Endothelial cell of umbilical vein (primary cell): Measurements from ENCODE around the gene TOLLIP. TPM values are rescaled to one million over a fixed set of nuclear protein-coding genes. Genes with fewer than 3 reads are reported as not detected.

Experiments used
- BruUV-seq: library from RNA; stranded (reverse); fragments of 400-500 nt; replicated peaks from 2 replicates; lab custom pipeline; 2021; lab: Mats Ljungman, UMichigan
- CTCF ChIA-PET: fragments of 300-600, 350-600 bp; sonication (Branson Sonifier 250); formaldehyde crosslinking; loops from one replicate; lab custom pipeline; 2021; ENCODE audit warnings: antibody characterized with exemption, inconsistent platforms; lab: Charles Lee
- POLR2A ChIA-PET: fragments of 300-600, 350-600 bp; sonication (Branson Sonifier 250); formaldehyde crosslinking; loops from one replicate; lab custom pipeline; 2021; ENCODE audit warnings: antibody characterized with exemption, inconsistent platforms; lab: Charles Lee
- DNase-seq: peaks from one replicate; pipeline ENCODE4 v3.0.0-alpha.2; 2011; ENCODE audit warnings: low read depth, low spot score
- FAIRE-seq: peaks from 2 replicates; lab custom pipeline; 2011; peaks lifted over from hg19 to GRCh38; lab: Jason Lieb, UNC
- H2AFZ ChIP-seq: 2 replicates; pipeline ENCODE4 v1.6.0; 2012; ENCODE audit warnings: low read depth, low read length, control low read depth, inconsistent platforms
- H3K27ac ChIP-seq: 2 replicates; pipeline ENCODE4 v1.5.1; 2011; ENCODE audit warnings: low read depth, mild to moderate bottlenecking, control low read depth, low read length, moderate library complexity; ENCODE audit not compliant: insufficient read depth
- H3K27me3 ChIP-seq, 2 experiments: 2 replicates each; pipeline versions ENCODE4 v1.6.0 to v1.6.1; 2011; ENCODE audit warnings: low read length in 2 of 2, mixed read lengths in 1 of 2; ENCODE audit not compliant: control insufficient read depth in 2 of 2, insufficient read depth in 2 of 2
- H3K36me3 ChIP-seq, 2 experiments: 2 replicates in 1 of 2; 3 replicates in 1 of 2; pipeline ENCODE4 v1.5.1; 2011; ENCODE audit warnings: low read length in 2 of 2, mild to moderate bottlenecking in 1 of 2, moderate library complexity in 1 of 2; ENCODE audit not compliant: control insufficient read depth in 2 of 2, insufficient read depth in 2 of 2; ENCODE audit errors: extremely low read depth in 1 of 2
- H3K4me1 ChIP-seq: 3 replicates; pipeline ENCODE4 v1.5.1; 2011; ENCODE audit warnings: mild to moderate bottlenecking, low read length; ENCODE audit not compliant: control insufficient read depth, insufficient read depth; ENCODE audit errors: extremely low read depth
- H3K4me2 ChIP-seq: 2 replicates; pipeline ENCODE4 v1.6.1; 2011; ENCODE audit warnings: low read length, control low read depth, mixed read lengths; ENCODE audit not compliant: insufficient read depth
- H3K4me3 ChIP-seq, 3 experiments: fragments of 200-600 bp in 1 of 3; sonication (generic), shearing (Covaris generic) in 1 of 3; replicated peaks in 1 of 3; 2 replicates each; pipeline ENCODE4 v1.5.1; 2011 to 2016; ENCODE audit warnings: control low read depth in 3 of 3, low read length in 3 of 3, mild to moderate bottlenecking in 2 of 3, inconsistent platforms in 1 of 3, low read depth in 1 of 3, moderate library complexity in 1 of 3; ENCODE audit not compliant: insufficient read depth in 1 of 3
- H3K79me2 ChIP-seq: 2 replicates; pipeline ENCODE4 v1.6.0; 2012; ENCODE audit warnings: low read length, inconsistent platforms; ENCODE audit not compliant: control insufficient read depth, insufficient read depth
- H3K9ac ChIP-seq: replicated peaks from 2 replicates; pipeline ENCODE3; 2011; ENCODE audit warnings: low read length, control low read depth; ENCODE audit not compliant: insufficient read depth; ENCODE audit errors: extremely low read depth
- H3K9me1 ChIP-seq: replicated peaks from 3 replicates; pipeline ENCODE4 v1.6.0; 2011; ENCODE audit warnings: mild to moderate bottlenecking, low read length; ENCODE audit not compliant: control insufficient read depth, insufficient read depth; ENCODE audit errors: extremely low read depth
- H3K9me3 ChIP-seq: replicated peaks from 2 replicates; pipeline ENCODE4 v1.5.1; 2012; ENCODE audit warnings: low read length, inconsistent platforms; ENCODE audit not compliant: control insufficient read depth, insufficient read depth
- H4K20me1 ChIP-seq: replicated peaks from 2 replicates; pipeline ENCODE3; 2011; ENCODE audit warnings: mild to moderate bottlenecking, low read length; ENCODE audit not compliant: control insufficient read depth, insufficient read depth; ENCODE audit errors: extremely low read depth
- EZH2 ChIP-seq: IDR thresholded peaks from 2 replicates; pipeline ENCODE4 v1.6.1; 2012; ENCODE audit warnings: borderline replicate concordance, low read depth, mild to moderate bottlenecking, moderate library complexity, low read length, inconsistent platforms; ENCODE audit not compliant: severe bottlenecking
- FOS ChIP-seq: IDR thresholded peaks from 2 replicates; pipeline ENCODE4 v1.6.1; 2011; ENCODE audit warnings: mild to moderate bottlenecking, low read length, moderate library complexity, borderline replicate concordance; ENCODE audit not compliant: insufficient read depth
- GATA2 ChIP-seq: IDR thresholded peaks from 2 replicates; pipeline ENCODE4 v1.7.0; 2011; ENCODE audit warnings: low read depth, mild to moderate bottlenecking, moderate library complexity, mixed read lengths, low read length; ENCODE audit not compliant: insufficient read length, insufficient read depth
- JUN ChIP-seq: IDR thresholded peaks from 2 replicates; pipeline ENCODE4 v1.6.1; 2011; ENCODE audit warnings: borderline replicate concordance, low read depth; ENCODE audit not compliant: insufficient read length, insufficient read depth
- MAX ChIP-seq: IDR thresholded peaks from 2 replicates; pipeline ENCODE4 v1.6.1; 2011; ENCODE audit not compliant: insufficient read depth, insufficient read length
- MYC ChIP-seq: IDR thresholded peaks from one replicate; pipeline ENCODE4 v1.6.1; 2011; ENCODE audit warnings: mild to moderate bottlenecking, low read depth, low read length
- POLR2A ChIP-seq: IDR thresholded peaks from 2 replicates; pipeline ENCODE4 v1.6.1; 2012; ENCODE audit warnings: low read depth, mild to moderate bottlenecking, control low read depth, low read length
- POLR2AphosphoS5 ChIP-seq: IDR thresholded peaks from 2 replicates; pipeline ENCODE4 v1.6.1; 2012; ENCODE audit warnings: low read depth, mild to moderate bottlenecking, control low read depth, low read length, moderate library complexity; ENCODE audit not compliant: insufficient read depth
- dilution Hi-C: fragments of 300-500 bp; cut with MboI; formaldehyde crosslinking; loops from one replicate; pipeline ENCODE4 v1.15.0; 2019; ENCODE audit warnings: low sequenced_read_pairs; ENCODE audit not compliant: extremely low pct_ligation_motif_present
- intact Hi-C: fragments of 100-400 bp; cut with micrococcal nuclease; formaldehyde crosslinking; loops from one replicate; pipeline ENCODE4 v1.10.0; 2022
- polyA plus RNA-seq, 4 experiments: library from polyadenylated mRNA; depleted of rRNA in 3 of 4; stranded (reverse) in 3 of 4; unstranded in 1 of 4; fragments of >200 nt; gene quantifications; 2 replicates each; pipeline versions ENCODE4 v1.2.1 to v1.2.3, GENCODE V29; 2011 to 2012; ENCODE audit warnings: missing spikeins in 1 of 4
- total RNA-seq: library from RNA; stranded (reverse); gene quantifications from 2 replicates; pipeline ENCODE4 v1.2.3, GENCODE V29; 2021
- TF ChIP-seq, protein P1 (sequence below), 2 donors: IDR thresholded peaks; 1 replicate in 1 of 2; 2 replicates in 1 of 2; pipeline ENCODE4 v1.5.1; 2011; ENCODE audit warnings: low read length in 2 of 2, mild to moderate bottlenecking in 2 of 2, moderate library complexity in 2 of 2, control low read depth in 1 of 2, inconsistent platforms in 1 of 2, low read depth in 1 of 2; ENCODE audit not compliant: insufficient read depth in 1 of 2; ENCODE audit errors: extremely low read depth in 1 of 2

Gene TOLLIP
- total and polyA plus RNA-seq, 2 donors (not counting 3 experiments of a cell fraction or from before 2014, with no cell fraction given): 49.6 to 64.8 TPM

DNA sequence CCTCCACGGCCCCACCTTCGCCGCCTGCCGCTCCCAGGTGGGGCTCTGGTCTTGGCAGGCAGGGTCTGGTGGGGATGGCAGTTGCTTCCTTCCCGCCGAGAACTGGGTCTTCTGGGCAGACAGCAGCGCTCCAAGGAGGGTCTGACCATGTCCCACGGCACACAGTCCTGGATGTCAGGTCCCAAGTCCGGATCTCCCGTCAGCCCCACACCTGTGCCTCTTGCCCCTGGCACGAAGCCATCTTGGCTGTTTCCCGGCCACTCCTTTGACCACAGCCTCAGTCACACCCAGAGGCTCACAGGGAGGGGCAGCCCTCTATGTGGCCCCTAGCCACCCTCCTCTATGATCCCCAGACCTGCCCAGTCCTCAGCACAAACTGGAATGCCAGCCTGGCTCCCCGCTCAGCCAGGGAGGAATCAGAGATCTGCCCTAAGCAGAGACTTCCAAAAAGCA, 72.3 kb downstream of the TOLLIP start:
- H3K27me3 ChIP-seq: no peaks in the 10 kb centered on the region
- H3K9ac ChIP-seq: no peak overlapping the region
- H3K9me1 ChIP-seq: no peaks in the 10 kb centered on the region
- CTCF ChIA-PET: no interaction called here
- dilution Hi-C loops (no loop called here), intact Hi-C loops (no loop called here)
- no peaks in the 10 kb centered on the region for H3K9me3 ChIP-seq
- BruUV-seq: no TSS peak
- no peaks in the 10 kb centered on the region for H4K20me1 ChIP-seq
- no peaks in the 10 kb centered on the region for H3K36me3 ChIP-seq
- POLR2A ChIA-PET: no interaction called here
- H2AFZ ChIP-seq: no peak overlapping the region
- no peaks in the 10 kb centered on the region for H3K79me2 ChIP-seq
- FAIRE-seq (no peak), DNase-seq (no peak)
- H3K27ac ChIP-seq: no peak overlapping the region
- no peak overlapping the region for H3K4me3 ChIP-seq
- H3K4me1 ChIP-seq: no peaks in the 10 kb centered on the region
- no peak overlapping the region for H3K4me2 ChIP-seq
- TF ChIP-seq POLR2A: no peak
- no peak for TF ChIP-seq POLR2AphosphoS5
- no peak for TF ChIP-seq JUN
- TF ChIP-seq MYC: no peak
- no peak for TF ChIP-seq FOS
- TF ChIP-seq MAX: no peak
- TF ChIP-seq GATA2: no peak
- no peak for TF ChIP-seq EZH2
- TF ChIP-seq, protein P1, sequence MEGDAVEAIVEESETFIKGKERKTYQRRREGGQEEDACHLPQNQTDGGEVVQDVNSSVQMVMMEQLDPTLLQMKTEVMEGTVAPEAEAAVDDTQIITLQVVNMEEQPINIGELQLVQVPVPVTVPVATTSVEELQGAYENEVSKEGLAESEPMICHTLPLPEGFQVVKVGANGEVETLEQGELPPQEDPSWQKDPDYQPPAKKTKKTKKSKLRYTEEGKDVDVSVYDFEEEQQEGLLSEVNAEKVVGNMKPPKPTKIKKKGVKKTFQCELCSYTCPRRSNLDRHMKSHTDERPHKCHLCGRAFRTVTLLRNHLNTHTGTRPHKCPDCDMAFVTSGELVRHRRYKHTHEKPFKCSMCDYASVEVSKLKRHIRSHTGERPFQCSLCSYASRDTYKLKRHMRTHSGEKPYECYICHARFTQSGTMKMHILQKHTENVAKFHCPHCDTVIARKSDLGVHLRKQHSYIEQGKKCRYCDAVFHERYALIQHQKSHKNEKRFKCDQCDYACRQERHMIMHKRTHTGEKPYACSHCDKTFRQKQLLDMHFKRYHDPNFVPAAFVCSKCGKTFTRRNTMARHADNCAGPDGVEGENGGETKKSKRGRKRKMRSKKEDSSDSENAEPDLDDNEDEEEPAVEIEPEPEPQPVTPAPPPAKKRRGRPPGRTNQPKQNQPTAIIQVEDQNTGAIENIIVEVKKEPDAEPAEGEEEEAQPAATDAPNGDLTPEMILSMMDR (IDR thresholded peaks at IDR 0.05; ENCODE audit: extremely low read depth in 1 of 2, insufficient read depth in 1 of 2, low read depth in 1 of 2, low read length in 2 of 2): no peak
